Measurements from ENCODE around the gene CELSR2. TPM values are rescaled to one million over a fixed set of nuclear protein-coding genes. Genes with fewer than 3 reads are reported as not detected.

The CELSR2 gene
- total RNA-seq, 4 donors from 2014 or later: 23.4 to 57.2 (median 39.9) TPM

- Histone ChIP-seq H3K27ac (no peak overlapping the region), H3K4me3 (no peak overlapping the region), H3K36me3 (peaks cover 0 to 99% (median 16%) of the 10 kb centered on the region in 3 donors), H3K4me1 (no peaks in the 10 kb centered on the region), H3K9me3 (no peaks in the 10 kb centered on the region), H3K27me3 (no peaks in the 10 kb centered on the region)
- intact Hi-C loops (cut with DNase I): no loop called here
- 70 to 84% methylated on average over 3 of the region's 3 CpGs for WGBS, 2 donors
- TF ChIP-seq CTCF (IDR thresholded peaks at IDR 0.05) (no peak), POLR2A (IDR thresholded peaks at IDR 0.05) (no peak)
- DNase-seq: no peak
Observed at GRCh38 chr1:109319114-109319513, 69.8 kb downstream of the CELSR2 start.

GRCh38 chr1:109322974-109323373 lies 73.6 kb downstream of the CELSR2 start:
- no peak overlapping the region for H3K4me3 ChIP-seq
- no peaks in the 10 kb centered on the region for H3K4me1 ChIP-seq
- H3K27me3 ChIP-seq: no peaks in the 10 kb centered on the region
- intact Hi-C loops (cut with DNase I): no loop called here
- TF ChIP-seq POLR2A (IDR thresholded peaks at IDR 0.05) (no peak), CTCF (IDR thresholded peaks at IDR 0.05) (no peak)
- H3K27ac ChIP-seq: no peak overlapping the region
- WGBS, 2 donors: 87 to 89% methylated on average over 6 of the region's 6 CpGs
- peaks cover 0 to 100% (median 6%) of the 10 kb centered on the region in 3 donors for H3K36me3 ChIP-seq
- no peaks in the 10 kb centered on the region for H3K9me3 ChIP-seq
- no peak for DNase-seq

Other genes with a start within 250 kb of the CELSR2 start
- 10 to 100 TPM; 13.3 to 22.7 (median 18.3) TPM for gene WDR47, start 207.4 kb upstream of the CELSR2 start, total RNA-seq
- 10 to 100 TPM; 35.3 to 71.2 (median 43.4) TPM for gene TAF13, start 173.5 kb upstream of the CELSR2 start, total RNA-seq
- gene TMEM167B, start 158.8 kb upstream of the CELSR2 start, total RNA-seq: 10 to 100 TPM; 10.8 to 21.4 (median 16.0) TPM
- gene ELAPOR1, start 135.4 kb upstream of the CELSR2 start, total RNA-seq: 10 to 100 TPM in 1 of 4 donors, under 1 TPM in 3; 0.40 to 14.8 (median 0.53) TPM
- 100 to 1,000 TPM in 3 of 4 donors, 10 to 100 TPM in 1; 85.8 to 150 (median 134) TPM for gene SARS1, start 35.6 kb upstream of the CELSR2 start, total RNA-seq
- gene PSRC1, start 33.6 kb downstream of the CELSR2 start, total RNA-seq: 10 to 100 TPM in 1 of 4 donors, 1 to 10 TPM in 3; 2.3 to 13.1 (median 8.7) TPM
- not detected for gene MYBPHL, start 57.5 kb downstream of the CELSR2 start, total RNA-seq
- 10 to 100 TPM; 37.0 to 69.6 (median 44.7) TPM for gene SORT1, start 148.4 kb downstream of the CELSR2 start, total RNA-seq
- gene PSMA5, start 176.9 kb downstream of the CELSR2 start, total RNA-seq: 10 to 100 TPM; 31.5 to 57.7 (median 46.8) TPM
- gene SYPL2, start 217.0 kb downstream of the CELSR2 start, total RNA-seq: under 1 TPM in 3 of 4 donors, not detected in 1; 0.15 to 0.79 (median 0.19) TPM
- gene ATXN7L2, start 234.4 kb downstream of the CELSR2 start, total RNA-seq: 1 to 10 TPM; 2.1 to 5.9 (median 3.8) TPM
- 10 to 100 TPM in 1 of 4 donors, 1 to 10 TPM in 3; 3.1 to 12.7 (median 7.3) TPM for gene CYB561D1, start 244.6 kb downstream of the CELSR2 start, total RNA-seq

Measured in esophagus squamous epithelium (tissue), 5 donors.